Stimulated activated CD4-positive, alpha-beta T cell treated with anti-CD3 and anti-CD28 coated beads, Interleukin-12 subunit alpha, Interleukin-12 subunit beta, amount 100 ng/mL, for 4 hours (primary cell): ENCODE measurements around the gene PARN.
A peak's percentile ranks its signal among the peaks of the same experiment; 100 is the strongest.
"Not testable (repeated sequence)": the region's sequence is repeated elsewhere in the genome, so short reads cannot be mapped to it uniquely, and the experiment has no call there.

Experiments
- DNase-seq: peaks from one replicate; pipeline ENCODE4 v3.0.0-alpha.2; 2020

Gene PARN

GRCh38 chr16:14572535-14572934 is 57.5 kb downstream of the PARN start:
- no peak for DNase-seq

DNA sequence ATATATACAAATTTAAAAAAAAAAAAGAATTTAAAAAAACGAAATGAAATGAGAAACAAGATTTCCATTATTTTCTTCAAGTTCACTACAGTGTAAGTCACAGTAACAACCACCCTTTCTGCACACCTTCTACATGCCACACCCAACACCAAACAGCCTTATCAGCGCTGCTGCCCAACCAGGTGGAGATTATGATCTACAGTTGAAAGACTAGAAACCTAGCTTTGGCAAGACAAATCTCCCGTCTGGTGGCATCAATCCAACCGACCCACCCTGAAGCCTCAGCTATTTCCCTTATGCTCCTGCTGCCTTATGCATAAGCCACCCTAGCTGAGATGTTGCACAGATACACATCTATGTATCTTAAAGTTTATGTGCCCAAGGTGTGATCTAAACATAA is 60.8 kb downstream of the PARN start:
- DNase-seq, result no peak

- no peak for DNase-seq
Observed at GRCh38 chr16:14566599-14566998, 63.5 kb downstream of the PARN start.

DNA sequence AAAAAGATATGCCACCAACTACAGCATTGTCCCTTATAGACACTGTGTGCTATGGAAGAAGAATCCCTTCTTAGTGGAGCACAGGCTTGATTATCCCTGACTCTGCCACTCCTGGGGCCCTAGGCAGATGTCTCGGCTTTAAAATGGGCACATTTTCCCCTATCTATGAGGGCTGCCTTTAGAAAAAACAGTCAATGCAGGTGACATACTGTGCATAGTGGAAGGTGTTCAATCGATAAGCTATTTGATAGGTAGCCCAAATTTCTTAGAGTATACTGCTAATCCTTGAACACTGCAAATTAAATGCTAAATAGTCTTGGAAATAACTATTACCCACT is 64.4 kb downstream of the PARN start:
- no peak for DNase-seq

DNA sequence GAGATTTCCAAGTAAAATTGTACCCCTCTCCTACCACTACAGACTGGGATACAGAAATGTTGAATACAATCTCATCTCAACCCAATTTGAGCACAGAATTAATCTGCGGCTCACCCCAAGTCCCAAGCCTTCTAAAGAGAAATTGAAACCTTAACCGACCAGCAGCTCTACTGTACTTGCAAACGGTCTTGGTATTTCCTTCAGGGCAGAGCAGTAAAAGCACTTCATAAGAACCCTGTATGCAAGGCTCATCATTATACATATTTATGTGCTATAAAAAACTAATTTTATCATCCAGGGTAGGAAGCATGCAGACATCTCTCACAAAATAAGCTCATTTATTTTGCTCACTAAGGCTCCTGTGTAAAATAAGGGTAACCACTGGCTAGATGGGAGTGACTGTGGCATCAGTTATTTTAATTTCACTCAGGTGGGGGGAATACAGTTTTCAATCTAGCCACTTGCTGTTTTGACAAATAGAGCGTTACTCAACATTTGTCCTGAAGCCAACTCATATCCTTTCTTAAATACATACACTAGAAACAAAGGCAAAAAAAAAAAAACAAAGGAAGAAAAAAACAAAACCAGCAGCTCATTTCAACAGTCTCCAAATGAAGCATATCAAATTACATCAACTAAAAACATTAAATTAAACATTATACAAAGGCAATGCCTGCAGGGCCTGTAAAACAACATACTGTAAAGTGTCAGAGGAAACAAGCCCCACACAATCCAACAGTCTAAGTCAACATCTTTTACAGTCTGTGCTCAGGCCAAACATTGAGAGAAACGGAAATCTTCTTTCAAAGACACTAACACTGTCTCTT is 65.0 kb downstream of the PARN start:
- DNase-seq, result no peak

- no peak for DNase-seq
Observed at GRCh38 chr16:14564323-14564722, 65.7 kb downstream of the PARN start.

- DNase-seq, result no peak
Observed at GRCh38 chr16:14562691-14563491, 67.2 kb downstream of the PARN start.

GRCh38 chr16:14560523-14560922 is 69.5 kb downstream of the PARN start:
- no peak for DNase-seq

GRCh38 chr16:14559809-14560241 is 70.2 kb downstream of the PARN start:
- DNase-seq, result no peak

- no peak for DNase-seq
Observed at GRCh38 chr16:14553447-14553846, 76.6 kb downstream of the PARN start.

DNA sequence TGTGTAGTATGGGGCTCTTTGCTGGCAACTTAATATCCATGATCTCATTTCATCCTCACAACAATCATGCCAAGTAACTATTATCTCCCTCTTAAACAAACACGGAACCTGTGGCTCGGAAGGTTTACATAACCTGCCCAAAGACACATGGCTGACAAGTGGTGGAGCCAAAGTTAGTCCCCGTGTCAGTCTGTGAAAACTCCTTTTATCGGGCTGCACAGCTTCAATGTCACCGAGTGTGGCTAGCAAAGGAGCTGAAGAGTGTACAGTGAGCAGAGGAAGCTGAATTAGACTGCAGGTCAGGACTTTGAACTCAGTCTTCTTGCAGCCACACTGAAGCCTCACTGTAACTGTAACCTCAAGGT is 80.3 kb downstream of the PARN start:
- no peak for DNase-seq

- DNase-seq, result no peak
Observed at GRCh38 chr16:14548933-14549788, 80.9 kb downstream of the PARN start.

GRCh38 chr16:14545346-14545884 is 84.6 kb downstream of the PARN start:
- no peak for DNase-seq

- not testable (repeated sequence) for DNase-seq
Observed at GRCh38 chr16:14544846-14545245, 85.2 kb downstream of the PARN start.

DNA sequence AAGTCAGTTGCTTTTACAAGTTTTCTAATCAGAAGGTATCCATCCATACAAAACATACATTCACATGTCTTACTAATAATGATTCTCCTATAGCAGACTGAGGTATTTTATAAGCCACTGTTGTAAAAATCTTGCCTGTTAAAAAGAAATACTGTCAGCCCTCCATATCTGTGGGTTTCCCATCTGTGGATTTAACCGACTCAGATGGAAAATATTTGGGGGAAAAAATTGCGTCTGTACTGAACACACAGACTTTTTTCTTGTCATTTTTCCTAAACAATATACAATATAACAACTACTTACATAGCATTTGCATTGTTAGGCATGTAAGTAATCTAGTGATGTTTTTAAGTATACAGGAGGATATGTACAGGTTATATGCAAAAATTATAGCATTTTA is 90.4 kb downstream of the PARN start:
- DNase-seq, result no peak

DNA sequence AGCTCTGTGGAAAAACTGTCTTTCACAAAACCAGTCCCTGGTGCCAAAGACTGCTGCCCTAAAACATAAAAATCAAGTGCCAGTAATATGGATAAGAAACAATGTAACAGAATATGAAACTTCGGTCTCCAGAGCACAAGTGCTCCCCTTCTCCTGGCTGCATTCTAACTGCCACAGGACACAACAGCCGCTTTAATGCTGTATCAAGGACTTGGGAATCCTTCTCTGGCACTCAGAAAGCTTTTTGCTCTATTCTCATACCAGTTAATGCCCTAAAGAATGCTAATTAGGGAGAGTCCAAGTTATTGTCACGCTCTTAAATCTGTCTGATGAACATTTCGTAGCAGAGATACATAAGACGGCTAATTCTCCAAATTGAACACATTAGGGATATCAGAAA is 90.9 kb downstream of the PARN start:
- no peak for DNase-seq

- DNase-seq, result no peak
Observed at GRCh38 chr16:14538604-14539003, 91.5 kb downstream of the PARN start.

DNA sequence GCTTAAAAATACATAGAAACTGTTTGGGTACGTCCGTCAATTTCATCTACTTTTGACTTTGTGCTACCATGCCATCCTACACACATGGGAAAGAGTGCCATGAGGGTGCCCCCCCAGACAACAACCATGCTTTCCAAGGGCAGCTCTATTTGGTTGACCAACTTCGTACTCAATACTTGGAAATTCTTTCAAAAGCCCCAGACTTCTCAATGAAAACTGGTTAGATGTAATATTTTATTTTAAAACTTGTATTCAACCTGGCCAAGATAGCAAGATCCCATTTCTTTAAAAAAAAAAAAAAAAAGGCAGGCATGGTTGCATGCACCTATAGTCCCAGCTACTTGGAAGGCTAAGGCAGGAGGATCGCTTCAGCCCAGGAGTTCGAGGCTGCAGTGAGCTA is 98.4 kb downstream of the PARN start:
- no peak for DNase-seq

DNA sequence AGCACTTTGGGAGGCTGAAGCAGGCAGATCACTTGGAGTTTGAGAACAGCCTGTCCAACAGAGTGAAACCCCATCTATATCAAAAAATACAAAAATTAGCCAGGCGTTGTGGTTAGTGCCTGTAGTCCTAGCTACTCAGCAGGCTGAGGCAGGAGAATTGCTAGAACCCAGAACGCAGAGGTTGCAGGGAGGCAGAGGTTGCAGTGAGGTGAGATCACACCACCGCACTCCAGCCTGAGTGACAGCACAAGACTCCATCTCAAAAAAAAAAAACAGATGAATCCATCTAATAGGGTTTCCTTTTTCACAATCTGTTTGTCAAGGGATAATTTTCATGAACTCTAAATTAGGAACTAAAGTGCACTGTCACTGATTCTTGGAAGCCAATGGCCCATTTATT is 99.0 kb downstream of the PARN start:
- no peak for DNase-seq

DNA sequence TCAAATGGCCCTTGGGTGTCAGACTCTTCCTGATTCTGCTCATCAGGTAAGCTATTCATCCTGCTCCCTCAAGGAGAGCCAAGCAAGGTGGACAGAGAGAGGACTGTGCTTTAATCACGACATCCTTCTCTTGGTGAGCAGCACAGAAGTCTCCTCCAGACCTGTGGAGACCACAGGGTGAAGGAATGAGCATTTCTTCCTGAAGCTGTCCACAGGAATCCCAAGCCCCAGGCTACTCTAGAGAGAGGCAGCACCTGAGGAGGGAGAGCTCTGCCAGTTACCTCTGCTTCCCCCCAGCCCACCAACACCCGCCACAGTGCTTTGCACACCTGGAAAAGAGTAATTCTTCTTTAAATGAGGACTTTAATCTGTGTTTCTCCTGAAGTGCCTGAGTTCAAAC is 100.0 kb downstream of the PARN start:
- no peak for DNase-seq

- DNase-seq, result peak; percentile 46
Observed at GRCh38 chr16:14529010-14529669, 100.9 kb downstream of the PARN start.

GRCh38 chr16:14528306-14528705 is 101.8 kb downstream of the PARN start:
- no peak for DNase-seq
